HL-60 (cell line): ENCODE results near the gene PRRX2.

Experiments used
- DNase-seq, 2 experiments: peaks; one replicate each; pipeline ENCODE4 v3.0.0-alpha.2; 2010 to 2020; ENCODE audit warnings: low read depth in 1 of 2, low spot score in 1 of 2
- H3K27ac ChIP-seq: fragments of 250-450 bp; sonication (Bioruptor Pico); replicated peaks from 2 replicates; pipeline ENCODE4 v1.5.1; 2020; ENCODE audit warnings: mild to moderate bottlenecking, moderate library complexity
- H3K27me3 ChIP-seq: fragments of 250-450 bp; sonication (Bioruptor Pico); 2 replicates; pipeline ENCODE4 v1.5.1; 2021; ENCODE audit warnings: mild to moderate bottlenecking, moderate library complexity; ENCODE audit not compliant: insufficient read depth, poor library complexity, severe bottlenecking
- H3K4me3 ChIP-seq: replicated peaks from 2 replicates; pipeline ENCODE4 v1.5.1; 2011; ENCODE audit warnings: mild to moderate bottlenecking, control low read depth, low read length; ENCODE audit not compliant: insufficient read depth
- GABPA ChIP-seq: IDR thresholded peaks from 2 replicates; pipeline ENCODE4 v1.6.1; 2012; ENCODE audit warnings: low read depth
- POLR2AphosphoS5 ChIP-seq: IDR thresholded peaks from 2 replicates; pipeline ENCODE4 v1.6.1; 2012; ENCODE audit warnings: low read depth
- SPI1 ChIP-seq: IDR thresholded peaks from 2 replicates; pipeline ENCODE4 v1.6.1; 2012; ENCODE audit warnings: low read depth, mild to moderate bottlenecking, borderline replicate concordance
- TF ChIP-seq, protein P1 (sequence below): IDR thresholded peaks from 2 replicates; pipeline ENCODE4 v1.6.1; 2012; ENCODE audit warnings: low read depth; ENCODE audit not compliant: insufficient replicate concordance
- TF ChIP-seq, protein P2 (sequence below): IDR thresholded peaks from one replicate; pipeline ENCODE4 v1.5.1; 2011; ENCODE audit warnings: low read length, control low read depth, inconsistent platforms; ENCODE audit not compliant: insufficient read depth

The PRRX2 gene

DNA sequence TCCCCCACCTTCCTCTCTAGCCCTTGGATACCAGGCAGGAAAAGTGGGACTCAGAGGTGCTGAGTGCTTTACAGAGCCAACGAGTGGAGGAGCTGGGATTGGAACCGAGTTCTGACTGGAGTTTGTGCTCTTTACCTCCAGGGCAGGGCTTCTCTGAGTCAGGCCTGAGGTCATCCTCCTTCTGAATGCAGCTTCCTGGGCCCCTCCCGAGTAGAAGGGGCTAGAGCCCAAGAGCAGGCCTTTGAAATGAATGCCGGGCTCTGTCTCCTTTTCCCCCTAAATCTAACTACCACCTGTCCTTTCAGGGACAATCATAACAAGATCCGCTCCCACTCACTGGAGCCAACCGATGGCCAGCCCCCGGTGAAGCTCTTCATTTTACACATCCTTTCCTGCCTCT is 74.7 kb downstream of the PRRX2 start:
- DNase-seq, result no peak
- no peaks in the 10 kb centered on the region for H3K27me3 ChIP-seq
- H3K4me3 ChIP-seq, result no peak overlapping the region
- TF ChIP-seq, protein P1, sequence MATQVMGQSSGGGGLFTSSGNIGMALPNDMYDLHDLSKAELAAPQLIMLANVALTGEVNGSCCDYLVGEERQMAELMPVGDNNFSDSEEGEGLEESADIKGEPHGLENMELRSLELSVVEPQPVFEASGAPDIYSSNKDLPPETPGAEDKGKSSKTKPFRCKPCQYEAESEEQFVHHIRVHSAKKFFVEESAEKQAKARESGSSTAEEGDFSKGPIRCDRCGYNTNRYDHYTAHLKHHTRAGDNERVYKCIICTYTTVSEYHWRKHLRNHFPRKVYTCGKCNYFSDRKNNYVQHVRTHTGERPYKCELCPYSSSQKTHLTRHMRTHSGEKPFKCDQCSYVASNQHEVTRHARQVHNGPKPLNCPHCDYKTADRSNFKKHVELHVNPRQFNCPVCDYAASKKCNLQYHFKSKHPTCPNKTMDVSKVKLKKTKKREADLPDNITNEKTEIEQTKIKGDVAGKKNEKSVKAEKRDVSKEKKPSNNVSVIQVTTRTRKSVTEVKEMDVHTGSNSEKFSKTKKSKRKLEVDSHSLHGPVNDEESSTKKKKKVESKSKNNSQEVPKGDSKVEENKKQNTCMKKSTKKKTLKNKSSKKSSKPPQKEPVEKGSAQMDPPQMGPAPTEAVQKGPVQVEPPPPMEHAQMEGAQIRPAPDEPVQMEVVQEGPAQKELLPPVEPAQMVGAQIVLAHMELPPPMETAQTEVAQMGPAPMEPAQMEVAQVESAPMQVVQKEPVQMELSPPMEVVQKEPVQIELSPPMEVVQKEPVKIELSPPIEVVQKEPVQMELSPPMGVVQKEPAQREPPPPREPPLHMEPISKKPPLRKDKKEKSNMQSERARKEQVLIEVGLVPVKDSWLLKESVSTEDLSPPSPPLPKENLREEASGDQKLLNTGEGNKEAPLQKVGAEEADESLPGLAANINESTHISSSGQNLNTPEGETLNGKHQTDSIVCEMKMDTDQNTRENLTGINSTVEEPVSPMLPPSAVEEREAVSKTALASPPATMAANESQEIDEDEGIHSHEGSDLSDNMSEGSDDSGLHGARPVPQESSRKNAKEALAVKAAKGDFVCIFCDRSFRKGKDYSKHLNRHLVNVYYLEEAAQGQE, result no peak
- TF ChIP-seq, protein P2, sequence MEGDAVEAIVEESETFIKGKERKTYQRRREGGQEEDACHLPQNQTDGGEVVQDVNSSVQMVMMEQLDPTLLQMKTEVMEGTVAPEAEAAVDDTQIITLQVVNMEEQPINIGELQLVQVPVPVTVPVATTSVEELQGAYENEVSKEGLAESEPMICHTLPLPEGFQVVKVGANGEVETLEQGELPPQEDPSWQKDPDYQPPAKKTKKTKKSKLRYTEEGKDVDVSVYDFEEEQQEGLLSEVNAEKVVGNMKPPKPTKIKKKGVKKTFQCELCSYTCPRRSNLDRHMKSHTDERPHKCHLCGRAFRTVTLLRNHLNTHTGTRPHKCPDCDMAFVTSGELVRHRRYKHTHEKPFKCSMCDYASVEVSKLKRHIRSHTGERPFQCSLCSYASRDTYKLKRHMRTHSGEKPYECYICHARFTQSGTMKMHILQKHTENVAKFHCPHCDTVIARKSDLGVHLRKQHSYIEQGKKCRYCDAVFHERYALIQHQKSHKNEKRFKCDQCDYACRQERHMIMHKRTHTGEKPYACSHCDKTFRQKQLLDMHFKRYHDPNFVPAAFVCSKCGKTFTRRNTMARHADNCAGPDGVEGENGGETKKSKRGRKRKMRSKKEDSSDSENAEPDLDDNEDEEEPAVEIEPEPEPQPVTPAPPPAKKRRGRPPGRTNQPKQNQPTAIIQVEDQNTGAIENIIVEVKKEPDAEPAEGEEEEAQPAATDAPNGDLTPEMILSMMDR, result no peak
- TF ChIP-seq GABPA (no peak), SPI1 (no peak), POLR2AphosphoS5 (no peak)
- H3K27ac ChIP-seq, result no peak overlapping the region

DNA sequence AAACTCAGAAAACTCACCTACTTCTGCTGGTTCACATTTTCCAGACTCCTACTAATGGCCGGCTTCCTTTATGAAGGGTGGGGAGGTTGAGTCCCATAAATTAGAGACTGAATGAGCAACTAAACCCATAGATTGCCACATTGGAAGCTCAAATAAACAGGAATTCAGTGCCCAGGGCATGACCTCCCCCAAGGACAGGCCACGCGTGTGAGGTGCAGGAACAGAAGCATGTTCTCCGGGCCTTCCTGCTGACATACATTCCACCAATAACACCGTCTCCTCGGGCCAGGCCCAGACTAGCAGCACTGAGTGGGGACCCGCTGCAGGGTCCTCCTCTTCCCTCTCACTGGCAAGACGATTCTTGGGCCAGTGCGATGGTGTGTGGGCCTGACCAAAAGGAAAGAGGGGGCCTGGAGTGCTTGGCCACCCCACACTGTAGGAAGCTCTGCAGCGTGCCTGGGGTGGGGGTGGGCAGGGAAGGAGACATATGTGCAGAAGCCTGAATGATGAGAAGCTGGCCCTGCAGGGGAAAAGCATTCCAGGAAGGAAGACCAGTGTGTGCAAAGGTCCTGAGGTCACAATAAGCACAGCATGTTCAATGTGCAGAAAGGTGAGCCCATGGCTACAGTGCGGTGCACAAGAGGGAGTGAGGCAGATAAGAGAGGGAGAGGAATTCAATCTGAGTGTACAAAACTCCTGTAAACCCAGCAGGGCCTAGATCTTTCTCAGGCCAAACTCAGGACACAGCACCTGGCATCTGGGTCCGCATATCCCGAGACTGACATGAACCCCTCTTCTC is 75.4 kb downstream of the PRRX2 start:
- H3K4me3 ChIP-seq, result no peak overlapping the region

GRCh38 chr9:129745200-129745599 is 79.8 kb downstream of the PRRX2 start:
- TF ChIP-seq, protein P1, result no peak
- TF ChIP-seq, protein P2, result no peak
- TF ChIP-seq GABPA (no peak), SPI1 (no peak)
- Histone ChIP-seq H3K4me3 (no peak overlapping the region), H3K27ac (no peak overlapping the region), H3K27me3 (no peaks in the 10 kb centered on the region)
- DNase-seq, result no peak

More for the DNA sequence above, 75.4 kb downstream of the PRRX2 start:
- no peak for DNase-seq
- Histone ChIP-seq H3K27ac (no peak overlapping the region), H3K27me3 (no peaks in the 10 kb centered on the region)
- TF ChIP-seq SPI1, result no peak
- TF ChIP-seq, protein P2, result no peak
- TF ChIP-seq POLR2AphosphoS5, result no peak
- TF ChIP-seq, protein P1, result no peak
- TF ChIP-seq GABPA, result no peak
